ENCODE measurements around the gene DAB2IP. TPM values are rescaled to one million over a fixed set of nuclear protein-coding genes. Genes with fewer than 3 reads are reported as not detected.
"Not testable (repeated sequence)": the region's sequence is repeated elsewhere in the genome, so short reads cannot be mapped to it uniquely, and the experiment has no call there.

The DAB2IP gene
- total RNA-seq, 1 donor from 2014 or later: 12.8 TPM

DNA sequence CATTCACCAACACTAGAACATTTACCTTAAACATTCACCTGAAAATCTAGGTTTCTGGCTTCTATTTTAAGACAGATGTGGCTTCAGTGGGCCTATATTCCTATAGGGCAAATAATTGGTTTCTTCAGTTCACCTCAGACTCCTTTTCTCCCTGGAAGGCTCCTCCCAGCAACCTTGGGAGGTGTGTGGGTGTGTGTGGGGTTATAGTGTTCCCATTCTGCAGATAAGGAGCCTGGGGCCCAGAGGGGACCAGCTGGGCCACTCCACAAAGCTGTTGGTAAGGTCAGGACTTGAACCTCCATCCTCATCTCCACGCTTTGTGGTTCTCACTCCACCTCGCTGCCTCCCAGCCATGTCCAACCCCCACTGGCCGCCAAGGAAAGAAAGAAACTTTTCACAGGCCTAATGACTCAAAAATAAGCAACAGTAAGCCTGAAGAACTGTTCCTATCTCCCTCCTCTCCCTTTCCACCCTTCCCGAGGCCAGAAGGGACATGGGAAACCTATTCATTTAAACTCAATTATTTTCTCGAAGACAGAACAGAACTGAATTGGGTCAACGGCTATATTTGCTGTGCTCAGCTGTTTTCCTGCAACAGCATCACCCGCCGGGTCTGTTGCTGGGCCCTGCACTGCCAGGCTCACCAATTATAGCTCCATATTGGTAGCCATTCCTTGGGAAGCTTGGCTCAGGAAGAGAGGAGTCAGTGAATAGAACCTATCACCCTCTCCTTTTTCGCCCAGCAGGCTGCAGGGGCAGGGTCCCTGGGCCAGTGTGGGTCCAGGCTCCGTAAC, 78.5 kb downstream of the DAB2IP start:
- DNase-seq: no peak

DNA sequence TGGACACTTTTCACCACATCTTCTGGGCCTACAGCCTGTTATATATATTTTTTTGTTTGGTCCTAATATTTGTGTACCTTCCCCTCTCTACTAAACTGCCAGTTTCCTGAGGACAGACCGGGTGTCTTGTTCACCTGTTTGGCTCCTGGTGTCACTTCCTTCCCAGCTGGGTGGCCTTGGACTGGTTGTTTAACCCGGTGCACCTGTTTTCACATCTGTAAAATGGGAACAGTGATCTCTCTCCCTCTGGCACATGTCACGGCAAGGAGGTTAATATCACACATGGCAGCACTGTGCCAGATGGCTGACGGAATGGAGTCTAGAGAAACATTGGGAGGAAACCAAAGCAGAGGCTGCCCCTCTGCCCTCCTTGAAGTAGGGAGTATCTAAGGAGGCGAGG, 79.7 kb downstream of the DAB2IP start:
- DNase-seq: no peak

- no peak for DNase-seq
Measured at GRCh38 chr9:121731919-121732318, 80.5 kb downstream of the DAB2IP start.

GRCh38 chr9:121732389-121732788, 81.0 kb downstream of the DAB2IP start:
- no peak for DNase-seq

DNA sequence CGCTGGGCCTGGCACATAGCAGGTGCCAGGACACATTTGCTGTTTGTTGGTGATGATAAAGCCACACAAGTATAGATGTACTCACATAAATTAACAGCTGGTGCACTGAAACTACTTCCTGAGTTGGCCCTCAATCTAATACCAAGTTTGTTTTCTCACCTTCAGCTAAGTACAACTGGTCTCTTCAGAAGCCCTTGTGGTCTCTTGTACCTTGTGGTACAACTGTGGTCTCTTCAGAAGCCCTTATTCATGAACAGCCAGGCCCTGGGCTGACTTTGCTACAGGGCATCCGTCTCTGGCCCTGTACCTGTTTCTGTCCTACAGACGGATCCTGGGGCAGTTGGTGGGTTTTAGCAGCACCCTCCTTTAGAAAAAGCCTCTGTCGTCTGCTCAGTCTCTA, 81.5 kb downstream of the DAB2IP start:
- no peak for DNase-seq

GRCh38 chr9:121734465-121734864, 83.0 kb downstream of the DAB2IP start:
- no peak for DNase-seq

- no peak for DNase-seq
Measured at GRCh38 chr9:121735065-121735792, 83.8 kb downstream of the DAB2IP start.

DNA sequence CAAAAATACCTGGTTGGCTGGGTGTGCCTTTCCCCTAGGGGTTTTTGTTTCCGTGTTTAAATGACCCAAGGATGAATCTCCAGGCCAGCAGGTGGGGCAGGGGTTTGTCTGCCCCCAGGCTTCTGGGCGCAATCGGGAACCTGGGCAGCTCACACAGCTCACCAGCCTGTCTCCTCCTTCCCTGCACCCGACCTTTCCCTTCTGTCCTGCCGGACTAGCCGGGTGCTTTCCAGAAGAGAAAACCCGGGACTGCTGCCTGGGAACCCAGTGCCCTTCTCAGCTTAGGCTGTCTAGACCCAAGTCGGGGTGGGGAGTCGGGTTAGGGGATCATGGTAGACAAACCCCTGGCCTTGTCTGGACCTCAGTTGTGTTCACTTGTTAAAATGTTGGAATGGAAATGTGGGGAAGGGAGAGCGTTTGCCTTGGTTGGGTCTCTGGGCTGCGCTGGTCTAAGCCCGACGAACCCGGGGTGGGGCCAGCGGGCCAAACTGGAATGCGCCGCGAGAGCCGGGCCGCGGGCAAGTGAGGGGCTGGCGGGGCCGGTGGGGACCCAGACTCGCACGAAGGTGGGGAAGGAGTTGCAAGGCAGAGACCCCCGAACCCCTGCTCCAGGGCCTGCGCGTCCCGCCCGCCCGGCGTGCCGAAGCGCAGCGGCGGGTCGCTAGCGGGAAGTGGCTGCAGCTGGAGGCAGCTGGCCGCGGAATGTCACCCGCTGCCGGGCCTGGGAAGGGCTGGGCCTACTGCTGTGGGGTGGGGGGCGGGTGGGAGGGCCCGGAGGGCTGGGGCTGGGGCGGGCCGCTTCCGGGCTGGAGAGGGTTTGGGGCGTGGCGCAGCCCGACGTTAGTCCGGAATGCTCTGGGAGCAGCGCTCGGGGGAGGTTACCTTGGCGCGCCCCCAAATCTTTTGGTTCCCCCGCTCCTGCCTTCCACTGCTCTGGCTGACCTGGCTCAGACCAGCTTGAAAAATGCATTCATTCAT, 84.6 kb downstream of the DAB2IP start:
- DNase-seq: peak; percentile 44

GRCh38 chr9:121736934-121737462, 85.6 kb downstream of the DAB2IP start:
- no peak for DNase-seq

DNA sequence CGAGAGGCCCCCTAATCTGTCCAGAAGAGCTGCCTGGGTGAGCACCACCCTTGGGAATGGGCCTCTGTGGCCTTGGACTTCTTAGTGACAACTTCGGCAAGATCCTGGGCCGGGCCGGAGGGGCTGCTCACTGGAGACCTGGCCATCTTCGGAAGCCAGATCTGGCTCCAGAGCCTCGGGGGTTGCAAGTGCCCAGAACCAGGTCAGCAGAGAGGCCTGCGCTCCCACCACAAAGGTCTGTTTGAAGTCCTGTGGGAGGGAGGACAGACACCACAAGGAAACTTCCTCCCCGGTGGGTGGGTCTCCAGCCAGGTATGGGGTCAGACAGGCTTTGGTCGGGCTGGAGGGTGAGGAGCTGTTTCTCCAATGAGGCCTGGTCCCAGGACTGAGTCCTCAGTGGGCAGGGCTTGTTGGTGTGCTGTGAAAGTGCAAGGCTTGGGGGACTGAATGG, 86.1 kb downstream of the DAB2IP start:
- DNase-seq: no peak

DNA sequence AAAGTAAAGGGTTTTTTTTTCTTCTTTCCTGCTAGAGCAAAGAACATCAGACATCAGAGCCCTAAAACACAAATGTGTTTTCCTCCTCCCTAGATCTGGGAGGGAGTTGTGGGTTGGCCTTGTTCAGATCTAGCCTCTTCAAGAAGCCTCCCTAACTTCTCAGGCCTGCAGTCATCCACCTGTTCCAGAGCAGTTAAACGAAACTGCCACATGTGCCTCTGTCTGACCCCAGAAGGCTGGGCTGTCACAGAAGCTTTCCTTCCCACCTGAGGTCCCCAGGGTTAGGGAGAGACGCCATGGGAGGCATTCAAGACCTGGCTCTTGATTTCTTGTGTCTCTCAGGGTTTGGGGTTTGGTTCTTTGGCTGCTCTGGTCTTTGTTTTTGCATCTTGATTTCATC, 87.0 kb downstream of the DAB2IP start:
- no peak for DNase-seq

- DNase-seq: no peak
Measured at GRCh38 chr9:121738968-121739367, 87.5 kb downstream of the DAB2IP start.

GRCh38 chr9:121739971-121740370, 88.5 kb downstream of the DAB2IP start:
- no peak for DNase-seq

GRCh38 chr9:121741228-121741918, 89.9 kb downstream of the DAB2IP start:
- DNase-seq: no peak

- not testable (repeated sequence) for DNase-seq
Measured at GRCh38 chr9:121741919-121742283, 90.5 kb downstream of the DAB2IP start.

DNA sequence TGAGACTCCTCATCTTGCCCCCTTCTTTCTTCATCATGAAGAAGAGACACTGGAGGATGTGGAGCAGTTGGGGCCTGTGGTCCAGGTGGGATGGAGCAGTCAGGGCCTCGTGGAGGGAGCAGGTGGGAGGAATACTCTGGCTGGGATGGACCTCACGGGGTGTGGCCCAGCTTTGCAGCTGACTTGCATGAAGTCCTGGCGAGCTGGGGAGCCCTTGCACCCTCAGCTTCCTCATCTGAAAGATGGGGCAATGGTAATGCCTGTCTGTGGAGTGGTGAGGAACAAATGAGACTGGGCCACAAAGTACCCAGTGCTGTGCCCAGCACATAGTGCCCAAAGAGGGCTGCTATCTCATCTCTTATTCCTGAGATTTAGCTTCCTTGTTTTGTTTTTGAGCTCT, 91.5 kb downstream of the DAB2IP start:
- DNase-seq: no peak

DNA sequence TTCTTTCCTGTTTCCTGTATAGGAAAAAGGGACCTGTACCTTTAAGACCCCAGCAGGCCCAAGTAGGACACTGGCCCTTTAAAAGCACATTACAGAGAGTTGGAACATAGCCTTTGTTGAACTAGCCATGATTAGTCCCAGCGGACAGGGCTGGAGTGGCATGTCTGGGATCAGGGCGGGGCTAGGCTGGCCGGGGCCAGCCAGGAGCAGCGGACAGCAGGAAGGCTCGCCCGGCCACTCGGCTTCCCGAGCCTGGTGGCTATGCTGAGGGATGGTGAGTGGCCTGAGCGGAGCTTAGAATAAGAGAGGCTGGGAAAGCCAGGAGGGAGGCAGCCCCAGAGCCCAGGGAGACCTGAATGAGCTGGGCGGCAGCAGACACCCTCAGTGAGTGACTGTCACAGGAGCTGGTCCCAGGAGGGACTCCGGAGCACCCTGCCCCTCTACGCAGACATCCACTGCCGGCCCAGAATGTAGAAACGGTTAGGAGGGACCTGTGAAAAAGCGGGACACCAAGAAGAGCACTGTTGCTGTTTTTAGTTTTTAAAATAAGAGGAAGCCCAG, 92.1 kb downstream of the DAB2IP start:
- peak; percentile 69 for DNase-seq

GRCh38 chr9:121744002-121744686, 92.7 kb downstream of the DAB2IP start:
- DNase-seq: no peak

DNA sequence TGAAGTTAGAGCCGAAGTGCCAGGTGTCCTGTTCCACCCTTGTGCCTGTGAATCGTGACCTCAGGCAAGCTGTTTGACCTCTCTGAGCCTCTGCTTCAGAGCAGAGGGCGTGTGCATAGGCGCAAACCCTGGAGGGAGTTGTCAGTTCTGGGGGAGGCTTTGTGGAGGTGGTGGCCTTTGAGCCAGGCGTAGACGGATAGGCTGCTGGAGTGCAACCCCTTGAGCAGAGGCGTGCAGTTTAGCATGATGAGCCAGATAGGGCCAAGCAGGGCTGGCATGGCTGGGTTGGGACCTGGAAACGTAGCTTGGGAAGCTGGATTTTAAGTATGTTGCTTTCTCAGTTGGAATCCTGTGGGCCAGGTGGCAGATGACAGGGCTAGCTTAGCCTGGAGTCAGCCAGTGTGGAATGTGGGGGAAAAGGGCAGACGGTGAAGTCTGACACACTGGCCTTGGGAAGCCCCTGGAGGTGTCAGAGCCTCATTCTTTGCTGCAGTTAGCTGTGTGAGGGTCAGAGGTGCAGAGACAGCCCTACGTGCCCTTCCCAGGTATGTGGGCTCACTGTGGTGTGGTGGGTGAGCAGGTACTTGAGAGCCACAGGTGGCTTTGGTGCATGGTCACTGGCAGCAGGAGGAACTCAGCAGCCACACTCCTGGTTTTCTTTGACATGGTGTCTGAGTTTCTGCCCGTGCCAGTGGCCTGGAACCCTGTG, 93.4 kb downstream of the DAB2IP start:
- DNase-seq: no peak

DNA sequence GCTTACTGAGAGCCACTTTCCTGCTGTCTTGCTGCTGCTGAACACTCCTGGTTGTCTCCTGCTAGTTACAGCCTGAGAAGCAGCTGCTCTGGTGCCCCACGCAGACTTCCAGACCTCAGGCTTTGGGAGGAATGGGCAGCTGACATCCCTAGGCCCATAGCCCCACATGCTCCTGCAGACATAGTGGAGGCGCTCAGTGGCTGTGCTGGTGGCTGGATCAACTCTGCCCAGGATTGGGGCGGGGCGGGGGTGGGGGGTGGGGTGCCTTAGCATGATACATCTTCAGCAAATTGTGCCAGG, 93.9 kb downstream of the DAB2IP start:
- DNase-seq: no peak
